Stimulated activated CD8-positive, alpha-beta memory T cell treated with anti-CD3 and anti-CD28 coated beads, Interleukin-2, amount 100 ng/mL, for 48 hours (primary cell): Measurements from ENCODE around the gene LRTM2.

Source experiments
- DNase-seq, 2 donors: peaks; one replicate each; pipeline ENCODE4 v3.0.0-alpha.2; 2020; ENCODE audit warnings: low read depth in 2 of 2

LRTM2 gene

DNA sequence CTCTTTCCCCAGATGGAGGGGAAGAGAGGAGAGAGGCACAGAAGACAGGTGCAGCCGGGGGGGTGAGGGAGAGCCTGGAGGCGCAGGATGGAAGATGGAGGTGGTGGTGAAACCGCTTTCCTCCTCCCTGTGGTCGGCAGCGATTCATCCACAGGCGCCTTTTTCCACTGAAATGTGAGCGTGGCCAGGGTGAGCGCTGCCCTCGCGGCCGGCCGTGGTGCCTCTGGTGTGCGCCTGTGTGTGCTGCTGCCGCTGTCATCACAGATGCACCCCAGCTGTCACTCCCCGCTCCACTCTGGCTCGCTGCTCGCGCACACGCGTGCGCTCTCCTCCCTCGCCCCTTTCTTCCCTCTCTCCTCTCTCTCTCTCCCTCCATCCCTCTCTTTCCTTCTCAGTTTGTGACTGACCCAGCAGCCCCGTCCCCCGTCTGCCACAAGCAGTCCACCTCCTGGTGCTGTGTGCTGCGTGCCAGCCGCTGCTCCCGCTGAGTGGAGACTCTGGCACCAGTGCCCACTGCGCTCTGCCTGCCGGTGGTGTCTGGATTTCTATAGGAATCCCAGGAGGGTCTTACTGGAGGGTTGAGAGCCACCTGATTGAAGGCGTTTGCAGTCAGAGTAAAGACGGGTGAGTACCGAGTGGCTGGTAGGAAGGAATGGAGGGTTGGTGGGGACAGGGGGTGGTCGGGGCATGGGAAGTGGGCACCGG, at the start of gene LRTM2:
TSS of gene LRTM2 (plus strand) at position 375 of the 705 bp plus-strand sequence. CDS start 7,584 bp downstream, outside the sequence.
- DNase-seq = no peak

DNA sequence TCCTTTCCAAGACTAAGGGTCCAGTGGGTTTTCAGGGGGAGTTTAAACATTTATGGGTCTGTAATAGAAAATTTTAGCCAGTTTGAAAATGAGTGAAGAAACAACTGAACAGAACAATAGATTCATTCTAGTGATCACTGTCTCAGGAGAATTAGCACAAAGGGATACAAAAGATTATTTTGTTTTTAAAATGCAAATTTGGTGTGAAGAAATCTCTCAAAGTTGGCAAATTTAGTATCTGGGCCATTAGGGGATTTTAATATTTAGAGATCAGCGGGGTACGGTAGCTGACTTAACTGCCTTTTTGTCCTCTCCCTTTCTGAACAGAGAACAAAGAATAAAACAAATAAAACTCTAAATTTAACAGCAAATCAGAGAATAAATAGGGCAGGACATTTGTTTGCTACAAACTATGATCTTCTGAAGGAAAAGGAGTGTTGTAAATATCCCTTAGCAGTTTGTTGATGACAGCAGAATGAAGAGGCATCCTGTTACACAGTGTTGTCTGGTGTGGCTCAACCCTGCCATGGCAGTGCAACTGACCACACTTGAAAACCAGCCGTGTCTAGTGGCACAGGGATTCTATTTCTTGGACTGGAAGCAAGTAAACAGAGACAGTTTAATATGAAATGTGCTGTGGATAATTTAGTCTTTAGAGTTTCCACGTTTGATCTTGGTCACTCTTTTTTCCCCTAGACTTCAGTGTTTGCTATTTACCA, 46.3 kb upstream of the LRTM2 start:
- no peak for DNase-seq

DNA sequence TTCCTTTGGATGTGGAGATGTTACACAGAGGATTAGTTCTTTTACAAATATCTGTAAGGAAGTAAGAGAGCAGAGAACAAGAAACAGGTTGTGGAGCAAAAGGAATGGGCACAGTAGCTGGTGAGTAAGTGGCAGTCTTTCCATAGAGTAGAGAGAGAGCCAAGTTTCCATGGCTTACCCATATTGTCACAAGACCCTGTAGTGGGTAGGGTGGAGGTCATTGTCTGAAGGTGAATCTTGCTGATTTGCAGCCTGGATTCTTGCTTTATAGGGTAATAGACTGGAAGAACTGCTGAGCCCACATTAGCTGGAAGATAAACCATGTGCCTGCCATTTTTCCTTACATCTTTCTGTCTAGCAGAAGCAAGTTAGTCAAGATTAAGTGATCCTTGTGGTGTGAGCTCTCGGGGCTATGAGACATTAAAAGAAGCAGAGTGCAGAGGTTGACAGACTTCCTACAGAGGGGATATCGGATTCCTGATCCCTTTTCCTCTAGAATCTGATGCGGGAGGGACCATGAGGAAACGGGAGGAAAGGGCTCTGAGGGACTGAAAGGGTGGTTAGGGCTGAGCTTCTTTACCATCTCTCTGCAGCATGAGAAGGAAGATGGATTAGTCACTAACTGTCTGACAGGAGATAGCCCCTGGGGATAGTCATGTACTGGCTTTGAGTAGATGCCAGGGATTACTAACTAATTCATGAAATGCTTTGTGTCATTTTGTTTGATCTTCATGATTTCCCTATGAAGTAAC, 44.0 kb upstream of the LRTM2 start:
- no peak for DNase-seq

DNA sequence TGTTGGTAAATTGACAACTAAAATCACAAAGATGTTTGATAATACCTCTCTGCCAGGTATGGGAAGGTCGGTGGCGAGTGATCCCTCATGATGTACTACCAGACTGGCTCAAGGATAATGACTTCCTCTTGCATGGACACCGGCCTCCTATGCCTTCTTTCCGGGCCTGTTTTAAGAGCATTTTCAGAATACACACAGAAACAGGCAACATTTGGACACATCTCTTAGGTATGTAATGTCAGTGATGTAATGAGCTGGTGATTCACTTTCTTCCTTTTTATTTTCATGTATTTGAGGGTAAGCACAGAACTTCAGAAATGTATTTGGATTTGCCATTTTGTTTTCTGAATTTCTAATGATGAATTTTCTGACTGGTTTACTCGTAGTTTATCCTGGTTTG, 42.6 kb upstream of the LRTM2 start:
- no peak for DNase-seq

DNA sequence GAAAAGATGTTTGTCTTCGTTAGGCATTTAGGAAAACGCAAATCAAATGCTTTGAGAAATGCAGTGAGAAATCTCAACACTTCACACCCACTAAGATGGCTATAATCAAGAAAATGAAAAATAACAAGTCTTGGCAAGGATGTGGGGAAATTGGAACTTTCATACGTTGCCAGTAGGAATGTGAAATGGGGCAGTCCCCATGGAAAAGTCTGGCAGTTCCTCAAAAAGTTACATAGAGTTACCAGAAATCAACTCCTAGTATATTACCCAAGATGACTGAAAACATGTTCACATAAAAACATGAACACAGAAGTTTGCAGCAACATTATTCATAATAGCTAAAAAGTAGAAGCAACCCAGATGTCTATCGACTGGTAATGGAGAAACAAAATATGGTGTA, 41.5 kb upstream of the LRTM2 start:
- DNase-seq = no peak

DNA sequence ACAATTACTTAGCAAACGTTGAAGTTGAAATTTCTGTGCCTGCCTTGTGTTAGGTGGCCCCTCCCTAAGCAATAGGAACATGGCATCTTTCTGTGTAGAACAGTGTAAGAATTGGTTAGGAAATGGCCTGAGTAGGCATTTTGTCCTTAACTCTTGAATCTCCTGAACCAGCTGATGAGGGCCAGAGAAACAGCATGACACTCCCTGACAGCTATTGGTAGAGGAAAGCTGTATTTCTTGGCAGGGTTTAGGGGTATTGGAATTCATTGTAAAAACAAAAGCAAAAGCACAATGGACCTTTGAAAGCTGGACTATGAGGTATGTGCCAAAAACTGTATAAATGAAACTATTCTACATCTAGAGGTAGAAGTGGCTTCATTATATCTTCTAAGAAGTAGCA, 40.6 kb upstream of the LRTM2 start:
- DNase-seq = no peak

DNA sequence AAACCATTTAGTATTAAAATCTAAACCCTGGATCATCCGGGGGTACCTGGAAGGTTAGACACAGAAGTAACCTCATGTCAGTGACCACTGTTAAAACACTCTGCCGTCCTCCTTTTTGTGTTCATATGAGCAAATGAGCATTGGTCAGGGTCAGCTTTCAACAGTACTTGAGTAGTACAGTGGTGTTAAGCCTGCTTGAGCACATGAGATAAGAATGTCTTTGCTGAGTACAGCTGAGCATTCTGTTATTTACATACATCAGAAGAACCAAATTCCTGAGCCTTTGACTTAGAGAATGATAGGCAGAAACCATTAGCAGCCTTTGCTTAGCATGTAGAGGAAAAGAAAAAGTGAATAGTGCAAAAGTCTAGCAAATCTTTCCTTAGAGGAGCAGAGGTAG, 38.6 kb upstream of the LRTM2 start:
- no peak for DNase-seq

DNA sequence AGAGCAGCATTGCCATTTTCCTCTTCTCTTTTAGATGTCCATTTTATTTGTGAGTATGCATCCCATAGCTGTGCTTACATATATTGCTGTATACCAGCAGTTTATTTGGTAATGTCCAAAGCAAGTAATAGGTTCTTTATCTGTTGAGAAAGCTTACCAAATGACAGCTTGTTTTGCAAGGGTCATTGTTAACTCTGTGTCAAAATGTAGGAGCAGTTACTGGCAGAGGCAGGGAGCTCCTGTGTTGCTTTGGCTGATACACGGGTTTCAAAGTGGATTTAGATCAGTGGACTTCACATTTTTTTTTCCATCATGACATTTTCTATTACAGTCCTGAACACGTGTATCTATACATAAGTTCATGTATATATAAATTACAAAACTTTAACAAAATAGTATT, 38.1 kb upstream of the LRTM2 start:
- DNase-seq = no peak

DNA sequence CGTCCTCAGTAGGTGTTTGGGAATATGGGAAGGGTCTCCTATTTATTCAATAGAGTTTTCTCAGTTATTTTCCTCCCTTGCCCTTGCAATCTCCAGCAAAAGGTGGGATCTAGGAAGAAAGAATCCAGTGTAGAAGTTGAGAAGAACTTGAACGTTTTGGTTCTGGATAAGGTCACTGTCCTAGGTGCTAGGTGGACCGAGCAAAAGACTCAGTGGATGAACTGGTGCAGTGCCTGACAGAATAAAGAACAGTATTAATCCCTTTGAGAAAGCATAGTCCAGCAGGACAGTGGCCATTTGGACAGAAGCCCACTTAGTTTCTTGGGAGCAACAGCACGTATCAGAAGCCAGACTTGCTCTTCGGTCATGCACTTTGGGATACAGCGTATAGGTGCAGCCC, 32.7 kb upstream of the LRTM2 start:
- no peak for DNase-seq

DNA sequence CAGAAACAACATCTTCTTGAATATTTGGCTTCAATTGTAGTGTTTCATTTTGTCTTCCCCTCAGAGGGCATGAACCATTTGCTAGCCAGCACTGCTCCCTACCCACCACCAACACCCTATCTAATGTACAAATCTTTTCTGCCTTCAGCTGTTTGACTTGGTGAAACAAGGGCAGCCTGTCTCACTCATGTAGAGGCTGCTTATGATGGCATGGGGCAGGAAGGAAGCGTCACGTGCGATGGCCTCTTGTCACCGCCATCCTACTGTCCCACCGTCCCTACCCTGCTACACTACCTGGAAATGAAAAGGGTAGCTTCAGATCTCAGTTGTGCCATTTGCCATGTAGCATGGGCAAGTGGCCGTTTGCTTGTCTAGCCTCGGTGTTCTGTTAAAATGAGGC, 29.9 kb upstream of the LRTM2 start:
- no peak for DNase-seq

DNA sequence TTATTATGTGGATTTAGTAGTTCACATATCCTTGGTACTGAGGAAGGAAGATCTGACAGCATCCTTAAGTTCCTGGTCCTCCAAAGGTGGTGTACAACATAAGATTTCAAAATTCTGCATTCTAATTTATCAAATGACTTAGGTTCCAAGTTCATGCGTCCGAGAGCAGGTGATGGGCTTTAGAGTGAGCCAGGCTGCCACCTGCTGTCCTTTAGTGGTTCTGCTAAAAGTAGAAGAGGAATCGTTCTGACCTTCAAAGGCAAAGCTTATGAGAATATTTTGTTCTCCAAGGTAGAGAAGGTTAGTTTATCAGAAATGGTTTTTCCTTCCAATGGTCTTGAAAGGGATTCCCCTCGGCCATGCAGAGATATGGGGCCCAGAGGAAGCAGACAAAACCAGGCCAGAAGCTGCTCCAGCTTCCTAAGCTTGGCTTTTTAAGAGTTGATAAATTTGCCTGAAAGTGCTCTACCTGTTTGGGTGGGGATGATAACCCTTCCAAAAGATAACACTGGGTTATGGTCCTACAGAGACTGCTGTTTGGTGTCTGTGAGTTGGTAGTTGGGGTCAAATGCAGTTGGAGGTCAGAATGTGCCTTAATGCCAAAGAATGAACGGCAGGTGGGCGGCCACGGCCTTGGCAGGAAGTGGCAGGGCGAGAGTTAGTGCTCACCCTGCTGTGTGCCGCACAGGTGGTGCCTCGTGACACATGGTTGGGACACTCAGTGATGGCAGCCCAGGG, 29.1 kb upstream of the LRTM2 start:
- DNase-seq = peak; percentile 32 to 40

DNA sequence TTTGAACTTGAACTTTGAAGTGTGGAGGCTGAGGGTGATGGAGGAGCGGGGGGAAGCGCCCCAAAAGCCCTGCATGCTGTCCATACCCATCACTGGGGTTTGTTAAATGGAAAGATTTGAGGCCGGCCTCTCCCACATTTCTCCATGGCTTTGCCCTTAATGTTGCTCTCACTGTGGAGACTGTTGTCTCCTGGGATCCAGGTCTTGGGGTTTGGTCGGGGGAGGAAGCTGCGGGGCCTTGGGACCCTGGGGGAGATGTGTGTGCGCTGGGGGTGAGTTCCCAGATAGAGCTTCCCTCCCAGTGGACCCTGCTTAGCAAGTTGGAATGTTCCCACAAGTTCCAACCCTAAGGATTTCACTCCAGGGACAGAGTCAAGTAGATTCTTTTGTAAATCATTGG, 28.0 kb upstream of the LRTM2 start:
- DNase-seq = no peak

DNA sequence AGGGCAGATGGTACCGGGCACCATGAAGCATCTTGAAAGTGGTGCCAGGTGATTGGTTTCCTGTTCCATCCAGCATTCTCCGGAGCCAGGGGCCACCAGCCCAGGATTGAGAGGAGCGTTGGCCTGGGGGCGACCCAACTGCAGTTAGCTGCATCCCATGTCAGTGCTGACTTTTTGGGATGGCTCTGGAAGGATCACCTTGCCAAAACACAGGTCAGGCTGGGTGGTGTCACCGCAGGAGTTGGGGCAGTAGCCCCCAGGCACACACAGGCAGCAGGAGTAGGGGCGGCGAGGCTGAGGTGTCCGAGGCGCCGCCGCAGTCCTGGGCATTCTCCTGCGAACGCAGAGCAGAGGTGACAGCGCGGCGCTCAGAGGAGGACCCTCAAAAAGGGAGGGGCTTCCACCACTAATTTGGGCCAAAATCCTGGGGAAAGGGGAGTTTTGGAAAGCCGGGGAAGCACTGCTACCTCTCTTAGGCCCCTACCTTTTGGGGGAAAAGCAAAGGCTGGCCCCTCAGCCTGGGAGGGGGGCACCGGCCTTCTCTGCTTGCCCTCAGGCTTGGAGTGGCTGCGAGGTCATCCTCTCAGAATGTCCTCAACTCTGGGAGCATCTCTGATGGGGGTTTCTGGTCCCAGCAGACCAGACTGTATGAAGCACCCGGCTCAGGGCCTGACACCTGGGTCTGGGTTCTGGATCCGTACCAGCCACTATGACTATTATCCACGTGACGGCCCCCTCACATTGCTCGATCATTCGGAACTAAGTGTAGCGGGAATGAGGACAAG, 26.7 kb upstream of the LRTM2 start:
- DNase-seq = no peak

DNA sequence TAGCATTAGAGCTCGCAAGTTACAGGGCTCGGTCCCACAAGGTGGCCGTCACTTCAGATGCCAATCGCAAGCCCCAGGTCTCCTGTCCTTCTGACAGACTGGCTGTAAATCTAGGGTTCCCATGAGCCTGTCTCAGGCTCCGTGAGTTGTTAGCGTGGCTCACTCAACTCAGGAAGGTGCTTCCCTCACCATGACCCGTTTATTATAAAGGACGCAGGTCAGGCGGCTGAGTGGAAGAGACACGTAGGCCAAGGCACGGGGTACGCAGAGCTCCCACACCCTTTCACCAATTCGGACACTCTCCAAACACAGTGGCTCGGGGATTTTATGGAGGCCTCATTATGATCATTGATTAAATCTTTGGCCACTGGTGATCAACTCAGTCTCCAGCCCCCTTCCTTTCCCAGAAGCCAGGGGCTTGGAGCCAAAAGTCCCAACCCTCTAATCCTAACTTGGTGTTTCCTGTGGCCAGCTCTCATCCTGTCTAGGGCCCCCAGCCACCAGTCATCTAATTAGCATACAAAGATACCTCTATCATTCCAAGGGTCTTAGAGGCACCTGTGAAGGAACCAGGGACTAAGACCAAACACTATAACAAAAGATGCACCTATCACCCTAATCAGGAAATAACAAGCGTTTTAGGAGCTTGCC, 25.8 kb upstream of the LRTM2 start:
- no peak for DNase-seq

DNA sequence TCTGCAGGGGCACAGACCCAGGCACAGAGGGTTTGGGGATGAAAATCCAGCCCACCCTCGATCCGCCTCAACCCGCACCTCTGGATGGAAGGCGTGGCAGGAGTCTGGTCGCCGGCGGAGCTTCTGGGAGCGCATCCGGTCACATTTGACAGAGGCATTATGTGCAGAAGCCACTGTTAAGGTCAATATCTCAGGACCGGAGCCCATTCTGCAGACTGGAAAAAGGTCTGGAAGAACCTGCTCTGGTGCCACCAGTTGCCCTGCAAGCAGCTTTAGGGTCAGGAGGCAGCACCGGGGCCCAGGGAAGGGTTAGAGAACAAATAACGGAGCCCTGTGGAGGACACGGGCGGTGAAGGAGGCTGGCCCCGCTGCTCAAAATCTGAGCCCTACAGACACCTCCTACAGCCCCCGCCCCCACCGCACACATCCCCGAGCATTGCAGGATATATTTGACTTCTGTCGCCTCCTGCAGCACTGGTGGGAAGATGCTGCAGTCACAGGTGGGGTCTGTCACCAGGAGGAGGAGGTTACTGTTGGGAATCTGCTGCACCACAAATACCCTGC, 25.1 kb upstream of the LRTM2 start:
- no peak for DNase-seq

DNA sequence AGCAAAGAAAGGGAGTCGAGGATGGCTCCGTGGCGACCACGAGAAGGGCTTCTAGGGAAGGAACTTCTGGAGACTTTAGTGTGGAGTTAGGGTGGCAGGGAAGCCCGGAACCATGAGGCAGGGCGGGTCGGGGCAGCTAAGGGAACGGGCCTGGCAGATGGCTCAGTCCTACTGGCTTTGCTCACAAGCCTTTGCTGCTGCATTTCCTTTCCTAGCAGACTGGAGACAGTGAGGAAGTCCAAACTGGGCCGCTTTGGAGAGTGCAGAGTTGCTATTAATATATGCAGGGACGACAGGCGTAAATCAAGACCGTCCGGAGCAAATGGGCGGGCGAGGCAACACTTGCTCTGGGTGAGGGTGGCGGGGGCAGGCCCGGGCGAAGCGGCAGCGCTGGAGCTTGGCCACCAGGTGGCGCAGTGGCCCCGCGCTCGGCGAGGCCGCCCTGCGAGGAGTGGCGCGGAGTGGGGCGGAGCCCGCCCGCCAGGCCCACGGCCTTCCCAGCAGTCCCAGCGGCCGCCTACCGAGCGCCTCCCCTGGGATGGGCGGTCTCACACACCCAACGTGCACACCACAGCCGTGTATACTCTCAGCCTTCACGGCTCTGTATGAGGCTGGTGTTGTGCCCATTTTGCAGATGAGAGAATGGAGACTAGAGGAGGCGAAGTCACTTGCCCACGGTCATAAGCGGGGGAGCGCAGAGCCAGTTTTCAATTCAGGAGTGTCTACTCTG, 24.4 kb upstream of the LRTM2 start:
- DNase-seq = peak; percentile 90 to 91

DNA sequence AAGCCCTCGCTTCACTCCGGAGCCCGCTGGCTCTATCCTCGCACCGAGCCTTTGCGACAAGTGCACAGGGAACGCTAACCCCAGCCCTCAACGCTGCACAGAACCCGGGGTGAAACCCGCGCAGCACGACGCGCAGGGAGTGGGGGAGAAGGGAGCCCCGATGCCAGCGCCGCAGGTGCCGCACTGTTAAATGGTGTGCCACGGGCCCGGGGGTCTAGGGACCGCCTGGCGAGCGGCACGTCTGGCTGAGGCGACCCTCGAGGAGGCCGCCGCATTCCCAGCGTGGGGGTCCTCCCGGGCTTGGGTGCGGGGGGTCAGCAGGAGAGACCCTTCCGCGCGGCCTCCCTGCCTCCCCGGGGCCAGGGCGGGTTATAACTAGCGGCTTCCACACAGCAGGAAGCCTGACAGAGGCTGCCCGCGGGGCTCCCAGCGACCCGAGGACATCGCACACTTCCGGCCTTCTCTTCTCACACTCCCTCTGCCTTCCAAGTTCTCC, 23.8 kb upstream of the LRTM2 start:
- DNase-seq = peak; percentile 30 to 35

DNA sequence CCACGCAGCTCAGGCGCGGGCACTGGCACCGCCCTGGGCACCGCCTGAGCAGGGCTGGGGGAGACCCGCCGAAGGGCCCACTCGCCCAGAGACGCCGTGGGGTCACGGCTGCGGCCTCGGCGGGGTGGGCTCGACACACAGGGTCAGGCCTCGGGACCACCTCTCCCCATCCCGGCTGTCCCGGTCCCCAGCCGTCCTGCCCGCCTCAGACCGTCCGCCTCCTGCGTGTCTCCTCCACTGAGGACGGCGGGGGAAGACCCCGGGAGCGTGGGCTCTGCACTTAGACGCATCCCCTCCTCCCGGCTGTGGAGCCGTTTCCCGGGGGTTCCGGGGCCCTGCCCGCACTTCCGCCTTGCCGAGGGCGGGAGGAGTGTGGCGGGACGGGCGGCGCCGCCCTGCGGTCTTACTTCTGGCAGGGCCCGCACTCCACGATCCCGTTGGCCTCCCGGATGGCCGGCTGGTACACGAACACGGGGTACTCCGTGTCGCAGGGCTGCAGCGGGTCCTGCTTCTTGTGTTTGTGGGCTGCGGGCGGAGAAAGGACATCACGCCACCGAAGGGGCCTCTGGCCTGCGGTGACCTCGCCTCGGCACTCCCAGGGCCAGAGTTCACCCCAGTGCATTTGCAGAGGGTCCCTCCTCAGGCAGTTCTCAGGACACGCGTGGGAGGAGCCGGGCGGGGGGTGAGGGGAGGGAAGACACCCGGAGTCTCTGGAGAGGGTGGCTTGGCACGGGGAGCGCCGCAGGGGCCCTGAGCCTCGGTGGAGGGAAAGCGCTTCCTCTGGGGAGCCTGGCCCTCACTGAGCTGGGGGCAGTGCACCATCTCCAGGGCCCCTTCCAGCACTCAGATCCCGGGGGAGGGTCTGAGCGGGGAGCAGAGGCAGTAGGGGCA, 23.1 kb upstream of the LRTM2 start:
- DNase-seq = peak; percentile 45 to 46
